DMS79 (cell line): ENCODE results near the gene TOPORS.

ENCODE experiments used
- DNase-seq: peaks from one replicate; lab custom pipeline; 2025; lab: John Stamatoyannopoulos, UW

TOPORS gene

GRCh38 chr9:32502464-32502863 is 49.9 kb downstream of the TOPORS start:
- no peak for DNase-seq

GRCh38 chr9:32501868-32502267 is 50.5 kb downstream of the TOPORS start:
- DNase-seq, result no peak

GRCh38 chr9:32500768-32501167 is 51.6 kb downstream of the TOPORS start:
- no peak for DNase-seq

DNA sequence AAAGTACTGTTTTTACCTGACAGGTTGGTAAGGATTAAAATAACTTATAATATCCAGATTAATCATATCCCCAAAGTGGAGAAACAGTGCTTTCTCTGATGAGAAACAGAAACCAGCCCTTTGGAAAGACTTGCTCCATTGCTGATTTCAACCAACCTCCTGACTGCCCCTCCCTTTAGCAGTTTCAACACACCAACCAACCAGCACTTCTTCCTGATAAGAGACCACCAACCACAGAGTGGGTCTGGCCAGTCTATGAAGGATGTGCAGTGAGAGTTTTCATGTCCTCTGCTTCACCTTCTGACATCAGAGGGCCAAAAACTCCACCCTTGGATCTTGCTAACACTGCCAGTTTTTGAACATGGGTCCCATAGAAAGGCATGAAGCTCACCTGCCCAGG is 54.5 kb downstream of the TOPORS start:
- no peak for DNase-seq

DNA sequence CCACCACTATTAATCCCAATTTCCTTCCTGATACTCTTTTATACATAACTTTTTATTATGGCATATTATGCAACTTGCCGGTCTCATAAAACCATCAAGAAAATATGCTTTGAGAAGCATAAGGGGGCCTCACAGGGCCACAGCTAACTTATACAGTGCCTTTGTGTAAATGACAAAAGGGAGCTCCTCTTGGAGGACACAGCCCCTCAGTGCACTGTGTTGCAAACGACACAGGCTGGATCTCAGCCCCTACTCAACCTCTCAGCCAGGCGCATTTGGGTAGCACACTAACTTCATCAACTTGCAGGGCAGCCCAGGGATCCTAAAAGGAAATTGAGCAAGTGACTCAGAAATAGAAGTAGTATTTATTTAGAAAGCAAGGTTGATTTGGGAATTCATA is 61.8 kb downstream of the TOPORS start:
- DNase-seq, result no peak
